Activated B cell treated with CpG ODN at 0.5 μM for 24 hours (primary cell): ENCODE results near the gene NRXN2. TPM values are rescaled to one million over a fixed set of nuclear protein-coding genes. Genes with fewer than 3 reads are reported as not detected.

ENCODE experiments used
- ATAC-seq: fragments of 200-7000 bp; cut with Tn5 transposase; one replicate; pipeline ENCODE4 v1.10.0; 2021; ENCODE audit warnings: low read depth, mild to moderate bottlenecking, moderate library complexity
- CTCF ChIA-PET: fragments of 350-600 bp; sonication (Branson Sonifier 250); formaldehyde crosslinking; loops from one replicate; lab custom pipeline; 2021; ENCODE audit warnings: antibody characterized with exemption; lab: Charles Lee
- POLR2A ChIA-PET: fragments of 350-600 bp; sonication (Branson Sonifier 250); formaldehyde crosslinking; loops from one replicate; lab custom pipeline; 2021; ENCODE audit warnings: antibody characterized with exemption; lab: Charles Lee
- DNase-seq: peaks from one replicate; pipeline ENCODE4 v3.0.0; 2022
- H3K27ac Mint-ChIP-seq: one replicate; pipeline ENCODE4 v1.8.0; 2020; ENCODE audit warnings: mixed read lengths
- H3K27me3 Mint-ChIP-seq: one replicate; pipeline ENCODE4 v1.8.0; 2021; ENCODE audit warnings: mixed read lengths
- H3K36me3 Mint-ChIP-seq: one replicate; pipeline ENCODE4 v1.8.0; 2021; ENCODE audit warnings: low read depth, mixed read lengths
- H3K4me1 Mint-ChIP-seq: one replicate; pipeline ENCODE4 v1.8.0; 2021; ENCODE audit warnings: mixed read lengths
- H3K4me3 Mint-ChIP-seq: one replicate; pipeline ENCODE4 v1.8.0; 2020; ENCODE audit warnings: mild to moderate bottlenecking, mixed read lengths
- H3K9me3 Mint-ChIP-seq: one replicate; pipeline ENCODE4 v1.8.0; 2020; ENCODE audit warnings: mixed read lengths
- intact Hi-C: fragments of 100-400 bp; cut with micrococcal nuclease; formaldehyde crosslinking; loops from one replicate; pipeline ENCODE4 v1.15.1; 2024
- total RNA-seq: library from RNA; stranded (reverse); gene quantifications from 2 replicates; pipeline ENCODE4 v1.2.3, GENCODE V29; 2022
- TF ChIP-seq, protein P1 (sequence below): fragments of 200-600 bp; IDR thresholded peaks from one replicate; pipeline ENCODE4 v1.8.0; 2022; ENCODE audit warnings: antibody characterized with exemption, mild to moderate bottlenecking

Gene NRXN2
- total RNA-seq, 1 donor from 2014 or later = 0.73 TPM

DNA sequence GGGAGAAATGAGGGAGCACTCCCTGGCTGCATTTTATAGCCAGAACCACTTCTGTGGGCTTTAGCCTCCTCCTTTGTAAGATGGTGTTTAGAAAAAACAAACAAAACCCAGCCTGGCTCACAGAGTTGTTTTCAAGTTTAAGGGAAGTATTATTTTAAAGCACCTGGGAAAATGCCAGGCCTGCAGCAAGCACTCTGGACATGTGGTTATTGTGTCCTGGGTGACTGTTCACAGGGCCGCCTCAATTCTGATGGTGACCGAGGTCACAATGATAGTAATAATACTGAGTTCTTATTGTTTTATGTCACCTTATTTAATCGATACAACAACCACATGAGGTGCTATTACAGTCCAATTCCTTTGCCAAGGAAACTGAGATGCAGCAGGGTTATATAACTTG is 152.7 kb downstream of the NRXN2 start:
- Mint-ChIP-seq H3K36me3 (no peaks in the 10 kb centered on the region), H3K27ac (no peak overlapping the region), H3K4me1 (no peaks in the 10 kb centered on the region), H3K9me3 (no peaks in the 10 kb centered on the region), H3K4me3 (no peak overlapping the region), H3K27me3 (peaks cover 6% of the 10 kb centered on the region)
- TF ChIP-seq, protein P1, sequence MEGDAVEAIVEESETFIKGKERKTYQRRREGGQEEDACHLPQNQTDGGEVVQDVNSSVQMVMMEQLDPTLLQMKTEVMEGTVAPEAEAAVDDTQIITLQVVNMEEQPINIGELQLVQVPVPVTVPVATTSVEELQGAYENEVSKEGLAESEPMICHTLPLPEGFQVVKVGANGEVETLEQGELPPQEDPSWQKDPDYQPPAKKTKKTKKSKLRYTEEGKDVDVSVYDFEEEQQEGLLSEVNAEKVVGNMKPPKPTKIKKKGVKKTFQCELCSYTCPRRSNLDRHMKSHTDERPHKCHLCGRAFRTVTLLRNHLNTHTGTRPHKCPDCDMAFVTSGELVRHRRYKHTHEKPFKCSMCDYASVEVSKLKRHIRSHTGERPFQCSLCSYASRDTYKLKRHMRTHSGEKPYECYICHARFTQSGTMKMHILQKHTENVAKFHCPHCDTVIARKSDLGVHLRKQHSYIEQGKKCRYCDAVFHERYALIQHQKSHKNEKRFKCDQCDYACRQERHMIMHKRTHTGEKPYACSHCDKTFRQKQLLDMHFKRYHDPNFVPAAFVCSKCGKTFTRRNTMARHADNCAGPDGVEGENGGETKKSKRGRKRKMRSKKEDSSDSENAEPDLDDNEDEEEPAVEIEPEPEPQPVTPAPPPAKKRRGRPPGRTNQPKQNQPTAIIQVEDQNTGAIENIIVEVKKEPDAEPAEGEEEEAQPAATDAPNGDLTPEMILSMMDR = no peak
- no peak for DNase-seq
- ATAC-seq = no peak
- ChIA-PET POLR2A (no interaction called here), CTCF (no interaction called here)
- intact Hi-C loops = no loop called here

DNA sequence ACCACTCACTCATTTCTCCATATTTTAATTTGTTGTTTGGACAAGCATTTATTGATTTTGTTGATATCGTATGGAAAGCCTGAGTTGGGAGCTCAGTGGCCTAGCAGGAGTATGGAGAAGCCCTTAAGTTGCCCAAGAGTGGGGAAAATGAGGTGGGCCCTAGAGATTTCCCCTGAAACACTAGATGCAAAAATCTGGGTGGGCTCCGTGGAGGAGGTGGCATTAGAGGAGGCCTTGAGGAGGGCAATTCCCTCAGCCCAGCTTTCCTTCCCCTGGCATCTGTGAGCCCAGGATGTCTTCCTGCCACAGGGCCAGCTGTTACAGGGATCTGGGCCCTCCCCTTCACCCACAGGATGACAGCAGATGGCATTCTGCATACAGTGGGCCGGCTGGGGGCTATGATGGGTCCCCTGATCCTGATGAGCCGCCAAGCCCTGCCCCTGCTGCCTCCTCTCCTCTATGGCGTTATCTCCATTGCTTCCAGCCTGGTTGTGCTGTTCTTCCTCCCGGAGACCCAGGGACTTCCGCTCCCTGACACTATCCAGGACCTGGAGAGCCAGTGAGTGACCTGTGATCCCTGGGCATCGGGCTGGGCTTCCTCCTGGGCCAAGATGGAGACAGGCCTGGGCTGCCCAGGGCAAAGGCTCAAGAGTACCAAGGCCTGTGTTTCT is 153.6 kb downstream of the NRXN2 start:
- Mint-ChIP-seq H3K4me3 (no peak overlapping the region), H3K27me3 (peaks cover 6% of the 10 kb centered on the region), H3K4me1 (no peaks in the 10 kb centered on the region), H3K9me3 (no peaks in the 10 kb centered on the region), H3K36me3 (no peaks in the 10 kb centered on the region), H3K27ac (no peak overlapping the region)
- intact Hi-C loops = no loop called here
- TF ChIP-seq, protein P1 = no peak
- ATAC-seq (no peak), DNase-seq (no peak)
- ChIA-PET CTCF (no interaction called here), POLR2A (no interaction called here)

DNA sequence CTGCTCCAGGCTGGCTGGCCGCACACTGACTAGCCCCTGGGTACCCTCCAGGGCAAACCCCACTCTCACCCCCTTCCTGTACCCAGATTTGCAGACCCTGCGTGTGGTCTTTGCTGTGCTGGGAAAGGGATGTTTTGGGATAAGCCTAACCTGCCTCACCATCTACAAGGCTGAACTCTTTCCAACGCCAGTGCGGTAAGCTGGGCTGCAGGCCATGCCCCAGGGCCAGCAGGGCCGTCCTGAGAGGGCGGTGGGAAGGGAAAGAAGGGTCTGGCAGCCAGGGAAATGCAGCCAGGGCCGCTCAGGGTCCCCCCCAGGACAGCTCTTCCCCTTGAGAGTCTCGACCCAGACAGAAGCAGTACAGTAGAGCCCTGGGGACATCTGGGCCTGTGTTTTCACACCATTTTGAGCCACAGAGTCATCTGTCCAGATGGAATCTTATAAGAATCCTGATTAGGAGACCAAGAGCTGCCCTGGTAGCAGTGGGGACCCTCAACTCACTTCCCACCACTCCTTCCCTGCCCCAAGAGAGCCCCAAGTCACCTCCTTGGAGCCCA is 154.3 kb downstream of the NRXN2 start:
- Mint-ChIP-seq H3K27me3 (peaks cover 6% of the 10 kb centered on the region), H3K27ac (no peak overlapping the region), H3K4me3 (no peak overlapping the region), H3K9me3 (no peaks in the 10 kb centered on the region), H3K4me1 (no peaks in the 10 kb centered on the region), H3K36me3 (no peaks in the 10 kb centered on the region)
- ChIA-PET POLR2A (no interaction called here), CTCF (no interaction called here)
- TF ChIP-seq, protein P1 = no peak
- DNase-seq (no peak), ATAC-seq (no peak)
- intact Hi-C loops = no loop called here

DNA sequence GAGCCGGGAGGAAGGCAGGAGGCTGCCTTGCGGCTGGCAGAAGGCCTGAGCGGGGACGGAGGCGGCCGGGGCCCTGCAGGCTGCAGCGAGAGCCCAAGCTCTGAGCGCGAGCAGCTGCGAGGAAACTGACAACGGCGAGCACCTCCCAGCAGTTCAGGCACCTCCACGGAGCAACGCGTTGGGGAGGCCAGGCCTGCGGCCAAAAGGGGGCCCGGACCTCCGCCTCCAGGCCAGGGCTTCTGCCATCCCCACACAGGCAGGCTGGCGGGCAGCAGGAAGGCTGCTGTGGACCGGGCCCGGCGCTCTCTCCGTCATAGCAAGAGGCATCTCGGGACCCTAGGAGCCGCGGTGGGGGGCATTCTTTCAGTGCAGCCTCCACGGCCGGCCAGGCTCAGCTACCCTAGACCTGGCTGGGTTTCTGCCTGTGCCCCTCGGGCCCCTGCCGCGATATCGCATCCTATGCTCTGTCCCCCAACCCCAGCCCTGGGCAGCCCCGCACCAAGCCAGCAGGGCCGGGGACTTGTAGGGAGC is 154.9 kb downstream of the NRXN2 start:
- DNase-seq (no peak), ATAC-seq (no peak)
- intact Hi-C loops = no loop called here
- Mint-ChIP-seq H3K27me3 (peaks cover 6% of the 10 kb centered on the region), H3K4me1 (no peaks in the 10 kb centered on the region), H3K27ac (no peak overlapping the region), H3K9me3 (no peaks in the 10 kb centered on the region), H3K36me3 (no peaks in the 10 kb centered on the region), H3K4me3 (no peak overlapping the region)
- CTCF ChIA-PET = no interaction called here
- POLR2A ChIA-PET = no interaction called here
- TF ChIP-seq, protein P1 = no peak

DNA sequence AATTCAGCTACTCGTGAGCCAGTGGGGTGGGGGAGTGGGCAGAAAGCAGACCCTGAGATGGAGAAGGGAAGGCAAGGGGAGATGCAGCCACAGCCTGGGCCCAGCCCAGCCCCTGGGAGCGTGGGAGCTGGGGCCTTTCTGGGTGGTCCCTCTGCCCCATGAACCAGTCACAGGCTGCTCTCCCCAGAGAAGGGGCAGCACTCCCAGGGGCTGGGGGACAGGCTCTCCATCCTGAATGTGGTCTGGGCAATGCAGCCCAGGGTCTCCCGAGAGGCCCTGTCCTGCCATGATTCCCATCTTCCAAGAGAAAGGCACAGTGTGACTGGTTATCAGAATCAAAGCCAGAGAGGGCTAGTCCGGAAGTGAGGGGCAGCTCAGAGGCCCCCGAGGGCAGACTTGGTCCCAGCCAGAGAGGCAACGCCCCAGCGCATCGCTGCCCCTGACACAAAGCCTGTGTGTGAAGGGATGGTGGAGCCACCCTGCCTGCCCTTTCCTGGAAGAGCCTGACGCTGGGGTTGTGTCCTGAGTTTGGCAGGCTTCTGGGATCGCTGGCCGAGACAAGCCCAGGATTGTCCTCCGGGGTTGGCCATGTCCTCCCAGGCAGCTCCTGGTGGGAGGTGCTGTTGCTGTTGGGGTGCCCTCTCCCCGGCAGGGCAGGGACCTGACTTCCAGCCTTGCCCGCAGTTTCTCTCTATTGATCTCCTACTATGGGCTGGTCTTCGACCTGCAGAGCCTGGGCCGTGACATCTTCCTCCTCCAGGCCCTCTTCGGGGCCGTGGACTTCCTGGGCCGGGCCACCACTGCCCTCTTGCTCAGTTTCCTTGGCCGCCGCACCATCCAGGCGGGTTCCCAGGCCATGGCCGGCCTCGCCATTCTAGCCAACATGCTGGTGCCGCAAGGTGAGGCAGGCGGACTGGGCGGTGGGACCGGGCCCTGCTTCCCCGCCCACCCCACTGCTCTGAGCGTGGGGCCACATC is 155.8 kb downstream of the NRXN2 start:
- intact Hi-C loops = no loop called here
- H3K27me3 Mint-ChIP-seq = no peaks in the 10 kb centered on the region
- H3K4me3 Mint-ChIP-seq = no peak overlapping the region
- H3K36me3 Mint-ChIP-seq = no peaks in the 10 kb centered on the region
- ChIA-PET POLR2A (no interaction called here), CTCF (no interaction called here)
- H3K9me3 Mint-ChIP-seq = no peaks in the 10 kb centered on the region
- no peak for ATAC-seq
- no peak for DNase-seq
- no peak overlapping the region for H3K27ac Mint-ChIP-seq
- TF ChIP-seq, protein P1 = no peak
- H3K4me1 Mint-ChIP-seq = no peaks in the 10 kb centered on the region
